Endometrial microvascular endothelial cells (primary cell): ENCODE measurements around the gene IRF4. TPM values are rescaled to one million over a fixed set of nuclear protein-coding genes. Genes with fewer than 3 reads are reported as not detected.

Experiments
- in situ Hi-C: cut with HindIII; loops from 2 replicates; pipeline ENCODE4 v1.10.0; 2017; ENCODE audit warnings: low sequenced_read_pairs, low pct_unique_long_range_greater_than_20kb; ENCODE audit errors: inconsistent ontology term
- total RNA-seq: library from RNA; depleted of rRNA; stranded (reverse); fragments of >200 nt; gene quantifications from one replicate; pipeline ENCODE4 v1.2.3, GENCODE V29; 2015; ENCODE audit errors: inconsistent ontology term

IRF4 gene
- total RNA-seq, 1 donor from 2014 or later, result not detected

DNA sequence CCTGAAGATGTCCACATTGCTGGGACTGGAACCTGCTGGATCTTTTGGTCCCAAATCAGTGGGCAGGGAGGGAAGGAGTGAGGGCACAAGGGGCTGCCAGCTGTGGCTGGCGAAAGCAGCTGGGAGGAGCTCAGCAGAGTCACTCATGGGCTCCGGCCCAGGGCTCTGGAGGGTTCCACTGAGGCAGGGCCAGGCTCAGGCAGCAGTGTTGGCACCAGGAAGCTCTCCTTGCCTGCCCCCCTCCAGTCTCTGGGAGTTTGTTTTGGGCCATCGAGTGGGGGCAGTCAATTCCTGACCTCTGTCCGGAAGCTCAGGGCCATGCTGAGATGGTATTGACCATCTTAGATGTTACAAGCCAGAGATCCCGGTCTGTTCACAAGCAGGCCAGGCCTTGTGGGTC is 39.1 kb upstream of the IRF4 start:
- in situ Hi-C loops, result no loop called here

DNA sequence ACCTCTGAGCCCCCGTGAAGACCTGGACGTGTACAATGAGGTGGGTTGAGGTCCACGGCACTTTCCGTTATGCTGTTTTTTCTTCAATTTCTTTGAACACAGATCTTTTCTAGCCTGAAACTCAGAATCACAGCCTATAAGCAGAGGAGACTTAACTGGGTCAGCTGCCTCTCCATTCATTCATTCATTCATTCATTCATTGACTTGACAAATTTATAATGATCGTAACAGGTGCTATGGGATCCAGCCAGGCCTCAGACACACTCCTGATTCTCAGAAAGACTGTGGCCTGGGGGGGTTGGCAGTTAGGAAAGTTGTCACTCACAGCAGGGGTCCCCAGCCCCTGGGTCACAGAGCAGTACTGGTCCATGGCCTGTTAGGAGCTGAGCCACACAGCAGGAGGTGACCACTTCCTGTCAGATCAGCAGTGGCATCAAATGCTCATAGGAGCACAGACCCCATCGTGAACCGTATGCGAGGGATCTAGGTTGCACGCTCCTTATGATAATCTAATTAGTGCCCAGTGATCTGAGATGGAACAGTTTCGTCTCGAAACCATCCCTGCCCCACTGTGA is 38.6 kb upstream of the IRF4 start:
- in situ Hi-C loops, result no loop called here

DNA sequence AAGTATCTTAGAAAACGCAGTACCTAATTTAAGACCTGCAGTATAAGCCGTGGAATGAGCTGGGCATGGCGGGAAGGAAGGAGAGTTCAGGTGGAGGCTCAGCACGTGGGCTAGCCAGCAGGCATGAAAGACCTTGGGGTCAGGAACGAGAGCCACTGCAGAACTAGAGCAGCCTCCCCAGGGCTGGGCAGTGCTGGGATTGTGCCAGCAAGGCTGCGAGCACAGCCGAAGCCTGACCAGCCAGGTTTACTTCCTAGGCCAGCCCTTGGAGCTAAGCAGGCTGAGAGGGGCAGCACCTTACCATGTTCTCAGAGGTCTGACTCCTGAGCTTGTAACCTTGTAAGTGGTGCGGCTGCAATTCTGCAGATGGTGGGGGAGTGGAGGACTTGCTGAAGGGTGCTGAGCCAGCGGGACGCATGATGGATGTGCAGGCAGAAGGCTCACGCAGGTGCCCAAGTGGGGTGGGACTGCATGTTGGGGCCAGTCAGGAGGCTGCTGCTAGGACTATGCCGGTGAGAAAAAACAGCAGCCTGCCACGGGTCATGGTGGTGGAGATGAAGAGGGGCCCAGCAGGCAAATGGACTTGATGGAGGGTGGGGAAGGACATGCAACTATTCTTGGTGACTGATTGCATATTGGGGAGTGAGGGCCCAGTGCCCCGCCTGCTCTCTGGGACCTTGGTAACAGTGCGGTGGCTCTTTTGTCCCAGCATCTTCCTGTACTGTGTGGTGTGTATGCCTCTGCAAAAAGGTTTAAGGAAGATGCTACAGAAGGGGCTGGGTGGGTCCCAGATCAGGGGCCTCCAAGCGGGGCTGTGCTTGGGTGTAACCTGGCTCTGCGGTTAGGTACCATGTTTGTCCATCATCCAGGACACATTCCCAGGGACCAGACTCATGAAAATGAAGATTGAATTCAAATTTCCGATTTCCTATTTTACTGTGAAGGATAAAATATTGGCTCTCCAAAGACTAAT is 37.6 kb upstream of the IRF4 start:
- in situ Hi-C loops, result no loop called here

DNA sequence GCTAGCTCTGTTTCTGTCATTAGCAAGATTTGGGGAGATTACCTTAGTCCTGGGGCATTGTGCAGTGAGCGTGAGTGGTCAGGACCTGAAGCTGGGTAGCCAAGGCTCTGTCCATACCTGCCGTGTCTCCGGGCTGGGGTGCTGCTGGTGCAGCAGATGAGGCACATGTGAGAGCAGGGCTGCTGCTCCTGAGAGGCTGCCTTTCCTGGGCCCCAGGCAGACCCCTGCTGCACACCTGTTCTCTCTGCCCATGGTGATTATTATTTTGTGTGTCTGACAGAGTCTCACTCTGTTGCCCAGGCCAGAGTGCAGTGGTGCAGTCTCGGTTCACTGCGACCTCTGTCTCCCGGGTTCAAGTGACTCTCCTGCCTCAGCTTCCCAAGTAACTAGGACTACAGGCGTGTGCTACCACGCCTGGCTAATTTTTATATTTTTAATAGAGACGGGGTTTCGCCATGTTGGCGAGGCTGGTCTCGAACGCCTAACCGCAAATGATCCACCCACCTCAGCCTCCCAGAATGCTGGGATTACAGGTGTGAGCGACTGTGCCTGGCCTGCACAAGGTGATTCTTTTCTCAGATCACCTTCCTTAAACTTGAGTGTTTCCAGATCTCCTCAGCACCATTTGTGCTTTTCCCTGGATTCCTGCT is 36.8 kb upstream of the IRF4 start:
- in situ Hi-C loops, result no loop called here

DNA sequence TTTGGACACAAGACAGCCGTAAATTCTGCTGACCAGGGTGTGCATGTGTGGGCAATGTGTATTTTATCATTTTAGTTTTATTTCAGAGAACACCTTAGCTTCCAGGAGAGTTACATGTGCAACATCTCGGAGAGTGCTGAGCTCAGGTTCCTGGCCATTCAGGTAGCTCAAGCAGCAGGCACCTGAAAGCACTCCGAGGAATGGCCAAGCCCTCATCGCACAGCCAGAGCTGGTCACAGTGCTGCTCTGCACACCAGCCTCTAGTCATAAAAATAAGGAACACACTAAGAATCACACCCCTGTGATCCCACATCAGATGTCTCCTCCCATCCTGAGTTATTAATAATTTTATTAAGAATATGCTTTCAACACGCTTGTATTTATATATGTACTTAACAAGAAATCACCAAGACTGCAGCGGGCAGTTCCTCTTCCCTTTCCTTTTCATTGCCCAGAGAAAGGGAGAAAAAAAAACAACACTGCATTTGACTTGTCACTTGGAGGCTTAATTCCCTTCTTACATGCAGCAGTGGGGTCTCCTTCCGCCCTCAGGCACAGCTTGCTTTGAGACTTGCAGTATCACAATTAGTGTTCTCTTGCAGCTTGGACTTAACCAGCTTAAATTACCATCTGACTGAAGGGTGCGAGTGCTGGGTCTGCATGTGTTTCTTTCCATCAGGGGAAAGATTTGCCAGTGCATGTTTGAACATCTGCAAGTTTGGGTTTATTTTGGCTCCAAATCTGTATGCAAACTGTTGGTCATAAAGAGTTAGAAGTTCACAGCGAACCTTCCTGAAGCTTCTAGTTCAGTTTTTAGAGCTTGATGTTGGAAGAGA is 36.0 kb upstream of the IRF4 start:
- in situ Hi-C loops, result no loop called here

DNA sequence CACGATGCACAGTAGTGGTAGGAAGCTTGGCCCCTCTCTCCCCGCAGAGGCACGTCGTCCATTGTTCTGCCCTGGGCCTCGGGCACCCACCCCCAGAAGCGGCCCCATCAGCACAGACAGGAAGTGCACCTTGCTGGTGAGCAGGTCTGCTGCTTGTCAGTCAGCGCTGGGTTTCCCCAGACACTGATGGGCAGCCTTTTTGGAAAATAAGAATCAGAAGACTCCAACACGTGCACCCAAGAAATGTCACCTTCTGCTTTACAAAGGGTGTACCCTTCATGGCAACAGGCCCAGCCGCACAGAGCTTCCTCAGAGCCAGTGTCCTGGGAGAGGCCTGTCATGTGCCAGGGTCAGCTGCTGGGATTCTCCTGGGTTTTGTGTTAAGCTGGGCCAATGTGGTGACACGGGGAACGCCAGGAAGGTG is 34.7 kb upstream of the IRF4 start:
- in situ Hi-C loops, result no loop called here

DNA sequence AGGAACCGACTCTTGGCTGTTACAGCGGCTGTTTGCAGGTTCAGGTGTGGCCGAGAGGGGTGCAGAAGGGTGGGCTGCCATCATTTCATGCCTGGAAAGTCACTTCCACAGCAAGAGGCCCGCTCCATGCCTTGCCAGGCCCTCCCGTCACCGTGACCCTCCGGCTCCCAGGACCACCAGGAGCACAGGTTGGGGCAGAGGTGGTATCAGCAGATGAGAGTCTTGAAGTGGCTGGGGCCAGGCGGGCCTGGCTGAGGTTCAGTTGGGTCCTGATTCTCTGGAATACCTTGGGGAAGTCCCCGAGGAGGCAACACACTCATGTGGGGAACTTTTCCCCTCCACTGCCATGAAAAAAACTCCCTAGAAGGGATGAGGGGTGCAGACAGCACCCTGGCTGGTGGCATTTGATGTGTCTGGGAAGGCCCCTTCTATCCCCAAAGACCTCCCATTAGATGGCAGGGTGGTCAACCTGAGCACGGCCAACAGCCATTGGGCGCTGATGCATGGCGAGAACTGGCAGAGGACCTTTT is 34.2 kb upstream of the IRF4 start:
- in situ Hi-C loops, result no loop called here

DNA sequence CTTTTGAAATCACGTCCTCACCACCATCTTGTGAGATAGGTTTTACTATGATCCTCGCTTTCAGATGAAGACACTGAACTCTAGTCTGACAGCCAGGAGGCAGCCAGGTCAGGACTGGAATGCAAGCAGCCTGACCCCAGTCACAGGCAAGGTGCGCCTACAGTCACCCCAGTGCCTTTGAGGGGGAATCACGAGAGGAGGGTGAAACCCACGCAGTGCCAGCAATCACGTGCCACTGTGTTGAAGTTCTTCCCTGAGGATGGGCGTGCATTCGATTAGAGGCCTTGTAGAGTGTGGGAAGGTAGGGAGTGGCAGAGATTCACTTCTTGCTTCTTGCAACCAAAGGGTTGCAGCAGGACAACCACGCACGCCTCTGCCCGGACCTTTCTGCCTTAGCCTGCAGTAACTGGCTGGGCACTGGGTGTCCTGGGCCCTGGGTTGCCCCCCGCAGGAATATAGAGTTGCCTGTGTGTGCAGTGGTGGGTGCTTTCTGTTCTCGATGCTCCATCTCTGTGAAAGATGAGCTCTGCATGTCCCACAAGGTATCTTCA is 33.7 kb upstream of the IRF4 start:
- in situ Hi-C loops, result no loop called here

DNA sequence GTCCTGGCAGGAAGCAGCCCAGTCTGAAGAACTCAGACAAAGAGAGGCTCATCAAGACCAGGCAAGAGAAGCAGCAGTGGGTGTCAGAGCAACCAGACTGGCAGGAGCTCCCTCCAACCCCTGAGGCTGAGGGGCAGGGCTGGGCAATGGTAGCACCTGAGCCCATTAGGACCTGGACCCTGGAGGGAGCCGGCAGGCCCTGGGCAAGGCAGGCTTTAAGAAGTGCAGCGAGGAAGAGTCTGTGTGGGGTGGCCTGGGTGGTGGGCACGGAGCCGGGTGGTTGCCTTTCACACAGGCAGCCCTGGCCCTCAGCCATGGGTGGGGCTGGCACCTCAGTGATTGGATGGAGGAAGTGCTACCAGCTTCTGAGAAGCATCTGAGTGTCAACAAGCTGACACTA is 33.1 kb upstream of the IRF4 start:
- in situ Hi-C loops, result no loop called here

DNA sequence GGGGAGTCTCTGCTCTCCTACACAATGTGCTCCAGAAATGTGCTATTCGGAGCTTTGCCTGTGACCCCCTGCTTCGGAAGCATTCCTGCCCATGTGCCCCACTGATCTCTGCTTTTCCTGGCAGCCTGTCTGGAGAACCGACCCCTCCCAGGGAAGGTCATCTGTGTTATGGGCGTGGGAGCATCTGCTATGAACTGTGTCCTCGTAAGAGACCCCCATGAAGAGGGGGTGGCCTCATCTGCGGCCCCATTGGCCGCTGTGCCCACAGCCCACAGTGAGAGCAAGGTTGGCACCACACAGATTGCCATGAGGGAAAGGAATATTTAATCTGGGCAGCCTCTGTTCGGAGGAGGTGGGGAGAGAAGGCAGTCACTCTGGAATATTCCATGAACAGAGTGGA is 32.7 kb upstream of the IRF4 start:
- in situ Hi-C loops, result no loop called here

DNA sequence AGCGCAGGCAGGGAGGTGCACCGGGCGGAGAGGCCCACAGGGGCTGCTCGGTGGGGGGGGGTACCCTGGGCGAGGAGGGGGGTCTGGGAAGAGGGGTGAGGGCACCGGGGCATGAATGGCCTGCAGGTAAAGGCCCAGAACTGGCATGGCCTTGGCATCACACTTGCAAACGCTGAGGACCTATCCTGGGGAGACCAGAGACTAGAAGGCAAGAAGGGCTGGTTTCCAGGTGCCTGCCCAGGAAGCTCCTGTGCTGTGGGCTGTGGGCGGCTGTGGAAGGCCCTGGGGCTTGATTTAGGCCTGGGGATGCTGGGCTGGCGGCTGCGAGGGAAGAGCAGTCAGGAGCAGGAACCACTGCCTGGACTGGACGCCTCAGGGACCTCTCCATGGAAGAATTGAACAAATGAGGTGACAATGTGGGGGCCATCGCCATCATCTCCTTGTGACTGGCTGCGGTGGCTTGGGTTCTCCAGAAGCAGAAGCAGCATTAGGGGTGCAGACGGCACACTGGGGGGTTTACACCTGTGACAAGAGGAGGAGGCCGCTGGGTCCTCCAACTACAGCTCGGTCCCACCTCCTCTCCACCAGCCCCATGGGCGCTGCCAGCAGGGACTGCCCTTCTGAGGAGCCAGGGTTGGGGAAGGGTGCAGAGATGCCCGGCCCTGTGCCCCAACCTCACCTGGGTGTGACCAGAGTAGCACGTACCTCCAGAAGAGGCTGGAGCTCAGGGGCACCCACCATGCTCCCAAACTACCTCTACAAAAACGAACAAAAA is 32.1 kb upstream of the IRF4 start:
- in situ Hi-C loops, result no loop called here

DNA sequence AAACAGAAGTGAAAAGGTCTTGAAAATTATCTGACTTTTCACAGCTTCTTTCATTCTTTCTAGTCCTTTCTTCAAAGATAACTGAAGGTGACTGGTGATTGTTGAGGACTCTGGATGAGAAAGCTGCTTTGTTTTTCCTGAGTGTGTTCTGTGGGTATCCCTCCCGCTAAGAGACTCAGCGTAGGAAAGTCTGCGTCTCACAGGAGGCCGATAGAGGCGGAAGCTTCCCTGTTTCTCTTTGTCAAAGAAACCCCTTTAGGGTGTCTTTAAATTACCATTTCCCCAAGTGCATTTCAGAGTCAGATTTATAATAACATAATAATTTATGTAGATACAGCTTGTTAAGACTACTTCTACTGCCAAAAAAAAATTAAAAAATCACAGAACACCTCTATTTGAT is 31.2 kb upstream of the IRF4 start:
- in situ Hi-C loops, result no loop called here

DNA sequence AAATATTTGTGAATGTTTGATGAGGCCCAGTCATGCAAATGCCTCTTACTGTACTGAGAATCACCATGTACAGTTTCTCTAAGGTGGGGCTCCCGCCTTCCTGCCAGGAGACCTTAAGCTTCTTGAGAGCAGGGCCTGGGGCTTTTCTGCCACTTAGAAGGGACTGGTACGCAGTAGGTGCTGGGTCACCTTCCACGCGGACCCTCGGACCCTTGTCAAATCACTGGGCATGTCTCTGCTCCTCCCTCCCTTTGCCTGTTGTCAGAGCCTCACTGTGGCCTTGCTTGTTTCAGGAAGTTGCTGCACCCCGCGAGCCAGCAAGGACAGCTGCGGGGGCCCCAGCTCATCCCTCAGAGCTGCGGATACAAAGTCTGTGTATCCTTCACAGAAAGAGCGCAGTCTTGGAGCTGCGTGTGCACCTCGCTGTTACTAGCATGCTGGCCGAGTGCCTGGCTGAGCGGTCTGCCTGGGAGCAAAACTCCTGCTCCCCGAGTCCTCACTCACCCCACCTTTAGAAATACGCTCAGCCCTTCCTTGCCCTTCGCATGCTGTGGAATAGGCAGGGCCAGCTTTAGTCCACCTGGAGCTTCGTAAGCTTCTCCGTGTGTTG is 30.7 kb upstream of the IRF4 start:
- in situ Hi-C loops, result no loop called here

DNA sequence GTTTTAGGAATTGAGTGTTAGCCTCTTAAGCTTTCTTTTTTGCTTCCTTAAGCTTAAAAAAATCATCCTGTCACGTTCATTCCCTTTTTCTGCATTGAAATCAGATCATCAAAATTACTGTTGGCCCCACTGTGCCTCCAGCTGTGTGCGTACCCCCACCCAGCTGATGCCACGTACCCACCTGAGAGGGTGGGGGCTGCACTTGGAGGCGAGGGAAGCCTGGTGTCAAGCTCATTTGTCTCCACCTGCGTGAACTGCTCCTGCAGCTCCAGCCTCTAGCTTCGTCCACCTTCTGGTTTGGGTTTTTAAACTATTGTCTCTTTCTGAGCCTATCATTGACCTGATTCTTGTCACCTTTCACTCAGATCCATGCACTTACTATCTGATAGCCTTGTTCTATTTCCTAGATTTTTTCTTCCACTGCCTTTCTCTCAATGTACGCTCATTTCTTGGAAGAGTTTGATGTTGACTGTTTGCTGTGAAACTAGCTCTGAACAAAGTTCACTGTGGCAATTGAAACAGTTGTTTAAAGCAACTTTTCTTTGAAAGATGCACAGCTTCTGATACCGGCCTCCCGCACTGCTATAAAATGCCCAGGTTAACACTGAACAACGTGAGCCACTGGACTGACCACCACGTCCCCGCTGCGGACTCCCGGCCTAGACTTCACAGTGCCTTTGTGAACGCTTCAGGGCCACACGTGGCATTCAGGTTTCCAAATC is 30.0 kb upstream of the IRF4 start:
- in situ Hi-C loops, result no loop called here

DNA sequence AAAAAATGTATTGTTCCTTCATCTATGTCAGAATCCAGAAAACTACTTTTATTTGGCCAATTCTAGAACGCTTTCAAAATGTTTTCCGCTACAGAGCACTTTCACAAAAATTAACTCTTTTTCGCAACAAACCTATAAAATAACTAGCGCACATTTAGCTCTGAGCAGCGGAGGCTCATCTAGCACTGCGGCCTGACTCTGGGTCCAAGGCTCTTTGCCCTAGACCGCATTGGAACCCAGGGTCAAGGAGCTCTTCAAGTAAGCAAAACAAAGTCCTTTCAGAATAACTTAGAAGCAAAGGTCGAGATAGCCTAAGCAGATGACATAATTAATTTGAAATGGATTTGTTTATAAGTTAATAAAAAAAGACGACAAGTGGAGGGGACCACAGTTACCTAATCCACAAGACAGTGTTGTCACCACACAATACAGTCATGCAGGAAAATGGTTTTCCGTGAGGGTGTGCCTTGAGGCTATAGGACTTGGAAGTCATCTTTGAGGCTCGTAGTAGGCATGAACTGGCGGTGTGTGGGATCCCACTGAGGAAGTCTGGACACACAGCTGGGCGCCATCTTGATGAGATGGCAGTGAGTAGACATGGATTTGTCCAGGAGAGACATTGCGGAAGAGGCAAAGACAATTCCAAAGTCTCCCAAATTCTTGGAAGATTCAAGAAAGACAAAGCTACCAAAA is 29.2 kb upstream of the IRF4 start:
- in situ Hi-C loops, result no loop called here

DNA sequence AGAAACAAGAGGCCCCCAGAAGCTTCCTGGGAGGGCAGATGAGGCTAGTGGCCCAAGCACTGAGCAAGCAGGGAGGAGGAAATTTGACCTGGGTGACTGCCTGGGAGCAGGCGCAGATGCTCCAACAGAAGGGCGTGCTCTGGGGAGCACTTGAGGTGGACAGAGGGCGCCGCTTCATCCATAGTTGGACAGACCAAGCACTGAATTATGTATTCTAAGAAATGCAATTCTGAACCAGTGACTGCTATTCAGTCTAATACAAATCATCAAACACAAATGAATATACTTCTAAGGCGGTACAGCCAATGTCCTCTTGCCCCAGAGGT is 28.7 kb upstream of the IRF4 start:
- in situ Hi-C loops, result no loop called here

DNA sequence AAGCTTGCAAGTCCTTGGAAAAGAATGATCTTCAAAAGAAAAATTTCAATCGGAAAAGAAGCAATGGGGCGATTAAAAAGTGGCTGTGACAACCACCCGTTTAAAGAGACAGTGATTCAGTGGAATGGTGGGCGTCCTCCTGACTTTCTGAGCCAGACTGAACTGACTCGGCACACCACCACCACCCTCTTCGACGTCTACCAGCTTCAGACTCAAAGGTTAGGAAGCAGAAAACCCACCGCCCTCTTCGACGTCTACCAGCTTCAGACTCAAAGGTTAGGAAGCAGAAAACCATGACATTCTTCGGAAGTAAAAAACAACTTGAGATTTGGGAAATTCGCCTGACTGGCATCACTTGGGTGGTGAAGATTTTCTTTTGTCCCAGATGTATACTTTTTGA is 28.3 kb upstream of the IRF4 start:
- in situ Hi-C loops, result no loop called here
